Caco-2 (cell line): Measurements from ENCODE around the gene AP3S2. TPM values are rescaled to one million over a fixed set of nuclear protein-coding genes. Genes with fewer than 3 reads are reported as not detected.

Experiments used
- BruUV-seq: library from RNA; stranded (reverse); fragments of 400-500 nt; replicated peaks from 2 replicates; lab custom pipeline; 2021; lab: Mats Ljungman, UMichigan
- CTCF ChIA-PET: fragments of 300-600 bp; sonication (Branson Sonifier 250); formaldehyde crosslinking; loops from one replicate; lab custom pipeline; 2022; ENCODE audit warnings: antibody characterized with exemption; lab: Charles Lee
- POLR2A ChIA-PET: fragments of 300-600 bp; sonication (Branson Sonifier 250); formaldehyde crosslinking; loops from one replicate; lab custom pipeline; 2022; ENCODE audit warnings: antibody characterized with exemption; lab: Charles Lee
- DNase-seq, 2 experiments: peaks; one replicate each; pipeline versions ENCODE4 v3.0.0 to v3.0.0-alpha.2; 2020 to 2022
- H3K27me3 ChIP-seq: replicated peaks from 2 replicates; pipeline ENCODE4 v1.6.0; 2011; ENCODE audit warnings: low read length; ENCODE audit not compliant: control insufficient read depth, insufficient read depth
- H3K36me3 ChIP-seq: 2 replicates; pipeline ENCODE4 v1.5.1; 2011; ENCODE audit warnings: low read length; ENCODE audit not compliant: control insufficient read depth, insufficient read depth
- H3K4me1 ChIP-seq: fragments of 250-450 bp; sonication (Bioruptor Pico); 2 replicates; pipeline ENCODE4 v1.5.1; 2020; ENCODE audit warnings: mild to moderate bottlenecking
- H3K4me3 ChIP-seq: 2 replicates; pipeline ENCODE4 v1.5.1; 2011; ENCODE audit warnings: low read depth, mild to moderate bottlenecking, control low read depth, low read length
- H3K9me3 ChIP-seq: fragments of 250-450 bp; sonication (Bioruptor Pico); 2 replicates; pipeline ENCODE4 v1.5.1; 2020; ENCODE audit warnings: mild to moderate bottlenecking, moderate library complexity
- H3K27ac Mint-ChIP-seq: one replicate; pipeline ENCODE4 v1.8.0; 2022; ENCODE audit warnings: mixed read lengths; ENCODE audit not compliant: unreplicated experiment
- H3K27me3 Mint-ChIP-seq: one replicate; pipeline ENCODE4 v1.8.0; 2022; ENCODE audit warnings: mixed read lengths; ENCODE audit not compliant: insufficient read depth, unreplicated experiment
- H3K36me3 Mint-ChIP-seq: one replicate; pipeline ENCODE4 v1.8.0; 2022; ENCODE audit warnings: mild to moderate bottlenecking, mixed read lengths; ENCODE audit not compliant: insufficient read depth, unreplicated experiment
- H3K4me1 Mint-ChIP-seq: one replicate; pipeline ENCODE4 v1.8.0; 2022; ENCODE audit warnings: low read depth, mixed read lengths; ENCODE audit not compliant: unreplicated experiment
- H3K4me3 Mint-ChIP-seq: one replicate; pipeline ENCODE4 v1.8.0; 2022; ENCODE audit warnings: mild to moderate bottlenecking, moderate library complexity, mixed read lengths; ENCODE audit not compliant: unreplicated experiment
- H3K9me3 Mint-ChIP-seq: one replicate; pipeline ENCODE4 v1.8.0; 2022; ENCODE audit warnings: mixed read lengths; ENCODE audit not compliant: unreplicated experiment
- intact Hi-C: fragments of 100-400 bp; cut with micrococcal nuclease; formaldehyde crosslinking; loops from one replicate; pipeline ENCODE4 v1.10.0; 2022; ENCODE audit not compliant: unreplicated experiment
- total RNA-seq: library from RNA; stranded (reverse); gene quantifications from 2 replicates; pipeline ENCODE4 v1.2.3, GENCODE V29; 2022
- TF ChIP-seq, protein P1 (sequence below), 2 experiments: fragments of 200-600 bp in 1 of 2; IDR thresholded peaks; 1 replicate in 1 of 2; 2 replicates in 1 of 2; pipeline versions ENCODE4 v1.5.1 to v1.8.0; 2011 to 2022; ENCODE audit warnings: antibody characterized with exemption in 1 of 2, control low read depth in 1 of 2, inconsistent platforms in 1 of 2, low read depth in 1 of 2, low read length in 1 of 2, mild to moderate bottlenecking in 1 of 2, moderate library complexity in 1 of 2; ENCODE audit not compliant: insufficient read depth in 1 of 2, severe bottlenecking in 1 of 2, unreplicated experiment in 1 of 2

AP3S2 gene
- total RNA-seq, 1 experiment from 2014 or later: 28.1 TPM

DNA sequence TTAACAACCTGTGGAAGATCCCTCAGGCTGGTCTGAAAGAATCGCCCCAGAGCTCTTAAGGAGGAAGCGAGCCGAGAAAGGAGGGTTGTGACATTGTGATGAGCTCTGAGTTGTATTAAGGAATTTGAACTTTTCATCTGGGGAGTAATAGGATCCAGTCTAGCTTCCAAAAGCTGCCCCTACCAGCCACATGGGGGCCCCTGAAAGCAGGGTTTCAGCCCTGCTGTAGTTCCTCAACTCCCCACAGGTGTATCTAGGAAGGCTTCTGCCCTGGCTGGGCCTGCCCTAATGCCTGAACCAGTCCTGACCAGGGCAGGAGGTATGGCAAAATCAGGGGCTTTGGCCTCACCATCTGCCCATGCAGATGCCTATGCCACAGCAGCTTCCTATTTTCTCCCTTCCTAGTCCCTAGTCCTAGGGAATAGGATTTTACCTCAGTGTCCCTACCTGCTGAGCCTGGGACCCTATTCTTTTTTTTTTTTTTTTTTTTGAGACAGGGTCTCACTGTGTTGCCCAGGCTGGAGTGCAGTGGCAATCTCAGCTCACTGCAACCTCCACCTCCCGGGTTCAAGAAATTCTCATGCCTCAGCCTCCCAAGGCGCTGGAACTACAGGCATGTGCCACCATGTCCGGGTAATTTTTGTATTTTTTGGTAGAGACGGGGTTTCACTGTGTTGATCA is 5.0 kb upstream of the AP3S2 start:
- H3K9me3 Mint-ChIP-seq: no peaks in the 10 kb centered on the region
- TF ChIP-seq, protein P1, sequence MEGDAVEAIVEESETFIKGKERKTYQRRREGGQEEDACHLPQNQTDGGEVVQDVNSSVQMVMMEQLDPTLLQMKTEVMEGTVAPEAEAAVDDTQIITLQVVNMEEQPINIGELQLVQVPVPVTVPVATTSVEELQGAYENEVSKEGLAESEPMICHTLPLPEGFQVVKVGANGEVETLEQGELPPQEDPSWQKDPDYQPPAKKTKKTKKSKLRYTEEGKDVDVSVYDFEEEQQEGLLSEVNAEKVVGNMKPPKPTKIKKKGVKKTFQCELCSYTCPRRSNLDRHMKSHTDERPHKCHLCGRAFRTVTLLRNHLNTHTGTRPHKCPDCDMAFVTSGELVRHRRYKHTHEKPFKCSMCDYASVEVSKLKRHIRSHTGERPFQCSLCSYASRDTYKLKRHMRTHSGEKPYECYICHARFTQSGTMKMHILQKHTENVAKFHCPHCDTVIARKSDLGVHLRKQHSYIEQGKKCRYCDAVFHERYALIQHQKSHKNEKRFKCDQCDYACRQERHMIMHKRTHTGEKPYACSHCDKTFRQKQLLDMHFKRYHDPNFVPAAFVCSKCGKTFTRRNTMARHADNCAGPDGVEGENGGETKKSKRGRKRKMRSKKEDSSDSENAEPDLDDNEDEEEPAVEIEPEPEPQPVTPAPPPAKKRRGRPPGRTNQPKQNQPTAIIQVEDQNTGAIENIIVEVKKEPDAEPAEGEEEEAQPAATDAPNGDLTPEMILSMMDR (IDR thresholded peaks at IDR 0.05; ENCODE audit: insufficient read depth in 1 of 2, low read depth in 1 of 2, low read length in 1 of 2, severe bottlenecking in 1 of 2, unreplicated experiment in 1 of 2): peak; percentile 74 to 94
- intact Hi-C loops: loop anchor here (1.0 to 2.0 kb wide), 4 partner anchors 14 to 188 kb away; partner anchors contain the start of gene ARPIN
- ChIA-PET CTCF (interaction anchor here (0.6 to 2.4 kb wide), 13 partner anchors 11 to 246 kb away, joined by 3 to 26 read pairs (median 4); partner anchors contain the start of gene ARPIN), POLR2A (no interaction called here)
- BruUV-seq: no TSS peak
- no peaks in the 10 kb centered on the region for H3K27me3 Mint-ChIP-seq
- no peaks in the 10 kb centered on the region for H3K9me3 ChIP-seq
- no peaks in the 10 kb centered on the region for H3K27me3 ChIP-seq
- H3K4me3 Mint-ChIP-seq: no peak overlapping the region
- peaks cover 7% of the 10 kb centered on the region for H3K4me1 ChIP-seq
- H3K27ac Mint-ChIP-seq: no peak overlapping the region
- no peak overlapping the region for H3K4me3 ChIP-seq
- no peaks in the 10 kb centered on the region for H3K36me3 ChIP-seq
- peak; percentile 81 to 82 for DNase-seq
- peaks cover 6% of the 10 kb centered on the region for H3K4me1 Mint-ChIP-seq
- peaks cover 2% of the 10 kb centered on the region for H3K36me3 Mint-ChIP-seq

DNA sequence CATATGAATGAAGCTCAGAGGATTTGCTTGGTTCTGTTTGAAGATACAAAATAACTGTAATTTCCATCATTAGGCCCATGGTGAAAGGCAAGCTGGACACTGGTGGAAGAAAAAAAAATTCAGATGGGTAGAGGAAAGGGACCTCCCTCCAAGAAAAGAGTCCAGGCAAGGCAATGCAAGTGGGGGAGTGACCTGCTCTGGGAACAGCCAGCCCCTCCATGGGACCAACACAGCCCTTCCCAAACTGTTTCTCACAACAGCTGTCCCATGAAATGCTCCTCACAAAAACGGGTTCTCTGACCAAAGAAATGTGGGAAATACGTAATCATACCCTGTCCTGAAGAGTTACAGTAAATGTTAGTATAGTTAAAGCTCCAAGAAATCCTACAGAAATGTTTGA is 4.4 kb upstream of the AP3S2 start:
- H3K9me3 Mint-ChIP-seq: no peaks in the 10 kb centered on the region
- TF ChIP-seq, protein P1 (IDR thresholded peaks at IDR 0.05; ENCODE audit: insufficient read depth in 1 of 2, low read depth in 1 of 2, low read length in 1 of 2, severe bottlenecking in 1 of 2, unreplicated experiment in 1 of 2): no peak
- Histone ChIP-seq H3K9me3 (no peaks in the 10 kb centered on the region), H3K4me1 (peaks cover 7% of the 10 kb centered on the region), H3K36me3 (no peaks in the 10 kb centered on the region), H3K27me3 (no peaks in the 10 kb centered on the region), H3K4me3 (no peak overlapping the region)
- peaks cover 7% of the 10 kb centered on the region for H3K36me3 Mint-ChIP-seq
- POLR2A ChIA-PET: no interaction called here
- H3K4me1 Mint-ChIP-seq: peaks cover 6% of the 10 kb centered on the region
- CTCF ChIA-PET: interaction anchor here (0.6 to 2.4 kb wide), 12 partner anchors 10 to 247 kb away, joined by 3 to 26 read pairs (median 4); partner anchors contain the start of gene ARPIN
- no peak overlapping the region for H3K4me3 Mint-ChIP-seq
- BruUV-seq: no TSS peak
- no peak overlapping the region for H3K27ac Mint-ChIP-seq
- H3K27me3 Mint-ChIP-seq: no peaks in the 10 kb centered on the region
- DNase-seq: no peak
- intact Hi-C loops: loop anchor here (1.0 to 2.0 kb wide), 4 partner anchors 15 to 188 kb away; partner anchors contain the start of gene ARPIN

DNA sequence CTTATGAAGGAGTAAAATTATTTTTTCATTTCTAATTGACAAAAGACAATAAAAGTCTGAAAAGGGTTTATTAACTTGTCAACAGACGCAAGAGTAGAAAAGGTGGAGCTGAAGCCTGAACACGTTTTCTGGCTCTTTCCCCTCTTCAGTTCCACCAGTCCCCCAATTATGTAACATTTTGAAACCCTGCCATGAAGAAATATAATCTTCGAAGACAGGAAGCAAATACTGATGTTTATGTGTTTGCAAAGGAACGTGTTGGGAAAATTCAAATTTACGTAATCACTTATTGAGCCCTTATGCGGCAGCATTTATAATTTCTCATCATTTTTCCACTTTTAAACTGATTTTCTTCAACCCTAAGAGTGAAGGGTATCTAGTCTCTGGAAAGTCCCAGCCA is 767 bp downstream of the AP3S2 start:
- no peaks in the 10 kb centered on the region for H3K27me3 Mint-ChIP-seq
- TF ChIP-seq, protein P1 (IDR thresholded peaks at IDR 0.05; ENCODE audit: insufficient read depth in 1 of 2, low read depth in 1 of 2, low read length in 1 of 2, severe bottlenecking in 1 of 2, unreplicated experiment in 1 of 2): no peak
- CTCF ChIA-PET: interaction anchor here (1.5 kb wide), 1 partner anchor 194 kb away, joined by 3 read pairs; no protein-coding TSS in a partner anchor

More for the DNA sequence above, 767 bp downstream of the AP3S2 start:
- peak overlapping the region; percentile 97 for H3K27ac Mint-ChIP-seq
- Histone ChIP-seq H3K27me3 (no peaks in the 10 kb centered on the region), H3K9me3 (no peaks in the 10 kb centered on the region), H3K36me3 (peaks cover 2% of the 10 kb centered on the region), H3K4me1 (no peaks in the 10 kb centered on the region), H3K4me3 (peak overlapping the region; percentile 81)
- H3K9me3 Mint-ChIP-seq: no peaks in the 10 kb centered on the region
- DNase-seq: no peak
- no peaks in the 10 kb centered on the region for H3K4me1 Mint-ChIP-seq
- no TSS peak for BruUV-seq
- peaks cover 14% of the 10 kb centered on the region for H3K36me3 Mint-ChIP-seq
- POLR2A ChIA-PET: interaction anchor here (1.0 kb wide), 1 partner anchor 183 kb away, joined by 3 read pairs; no protein-coding TSS in a partner anchor
- peak overlapping the region; percentile 87 for H3K4me3 Mint-ChIP-seq
- intact Hi-C loops: no loop called here
